Keratinocyte (primary cell): ENCODE measurements around the gene ACR.

Experiments
- CTCF ChIP-seq, 3 experiments: IDR thresholded peaks in 1 of 3; conservative IDR thresholded peaks in 1 of 3; optimal IDR thresholded peaks in 1 of 3; 2 replicates in 2 of 3; 3 replicates in 1 of 3; pipeline versions ENCODE3 to v1.5.1; 2011; ENCODE audit warnings: low read length in 3 of 3, mild to moderate bottlenecking in 3 of 3, moderate library complexity in 2 of 3, control low read depth in 1 of 3, inconsistent platforms in 1 of 3; ENCODE audit not compliant: insufficient read depth in 2 of 3; ENCODE audit errors: extremely low read depth in 1 of 3
- EZH2 ChIP-seq: IDR thresholded peaks from one replicate; pipeline ENCODE4 v1.6.1; 2012; ENCODE audit warnings: inconsistent platforms, mild to moderate bottlenecking, low read length, moderate library complexity

GRCh38 chr22:50722048-50722701 lies 15.8 kb upstream of the ACR start:
- TF ChIP-seq CTCF (optimal IDR thresholded peaks at IDR 0.05 in 1 of 3, IDR thresholded peaks at IDR 0.05 in 1 of 3, conservative IDR thresholded peaks at IDR 0.05 in 1 of 3; ENCODE audit: extremely low read depth in 1 of 3, insufficient read depth in 2 of 3, low read length in 3 of 3) (no peak), EZH2 (no peak)
